ENCODE results near the gene OR7G1.
"Not testable (repeated sequence)": the region's sequence is repeated elsewhere in the genome, so short reads cannot be mapped to it uniquely, and the experiment has no call there.

Gene OR7G1

GRCh38 chr19:9075064-9075949, 40.3 kb downstream of the OR7G1 start:
- no peak for DNase-seq

- no peak for DNase-seq
Observed at GRCh38 chr19:9073806-9074205, 41.8 kb downstream of the OR7G1 start.

- not testable (repeated sequence) for DNase-seq
Observed at GRCh38 chr19:9071720-9072119, 43.8 kb downstream of the OR7G1 start.

GRCh38 chr19:9070066-9070465, 45.5 kb downstream of the OR7G1 start:
- no peak for DNase-seq

GRCh38 chr19:9065457-9066014, 50.0 kb downstream of the OR7G1 start:
- no peak for DNase-seq
